ENCODE measurements around the gene ST6GALNAC6. TPM values are rescaled to one million over a fixed set of nuclear protein-coding genes. Genes with fewer than 3 reads are reported as not detected.
"Not testable (repeated sequence)": the region's sequence is repeated elsewhere in the genome, so short reads cannot be mapped to it uniquely, and the experiment has no call there.

ST6GALNAC6 gene
- total RNA-seq, 1 donor from 2014 or later, result 49.4 TPM

DNA sequence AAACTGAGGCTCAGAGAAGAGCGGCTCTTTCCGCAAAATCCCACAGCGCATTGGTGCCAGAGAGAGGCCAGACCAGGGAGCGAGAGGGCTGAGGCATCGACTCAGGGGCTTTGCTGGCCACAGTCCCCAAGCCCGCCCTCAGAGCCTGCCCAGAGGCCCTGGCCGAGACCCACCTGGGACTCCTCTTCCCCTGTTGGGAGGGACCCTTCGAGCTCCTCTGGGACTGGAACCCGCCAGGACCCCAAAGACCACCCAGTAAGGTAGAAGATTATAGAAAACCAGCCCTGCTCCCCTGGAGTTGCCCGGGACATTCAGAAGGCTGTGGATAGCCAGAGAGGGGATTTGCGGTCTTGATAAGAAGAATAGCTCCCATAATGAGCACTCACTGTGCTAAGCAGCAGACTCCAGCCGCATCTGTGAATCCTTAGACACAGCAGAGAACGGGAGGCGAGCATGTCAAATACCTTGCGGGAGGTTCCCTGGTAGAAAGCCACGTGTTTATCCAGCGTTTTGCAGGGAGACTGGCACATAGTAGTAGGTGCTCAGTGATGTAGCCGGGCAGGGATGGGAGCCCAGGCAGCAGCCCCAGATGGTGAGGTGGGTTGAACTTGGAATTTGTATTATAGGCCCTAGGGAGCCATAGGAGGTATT, 21.3 kb downstream of the ST6GALNAC6 start:
- DNase-seq (ENCODE audit: low spot score), result no peak
- intact Hi-C loops (cut with DNase I), result loop anchor here (5.0 kb wide), 1 partner anchor 39 kb away; the partner anchor contains the start of gene ST6GALNAC4

DNA sequence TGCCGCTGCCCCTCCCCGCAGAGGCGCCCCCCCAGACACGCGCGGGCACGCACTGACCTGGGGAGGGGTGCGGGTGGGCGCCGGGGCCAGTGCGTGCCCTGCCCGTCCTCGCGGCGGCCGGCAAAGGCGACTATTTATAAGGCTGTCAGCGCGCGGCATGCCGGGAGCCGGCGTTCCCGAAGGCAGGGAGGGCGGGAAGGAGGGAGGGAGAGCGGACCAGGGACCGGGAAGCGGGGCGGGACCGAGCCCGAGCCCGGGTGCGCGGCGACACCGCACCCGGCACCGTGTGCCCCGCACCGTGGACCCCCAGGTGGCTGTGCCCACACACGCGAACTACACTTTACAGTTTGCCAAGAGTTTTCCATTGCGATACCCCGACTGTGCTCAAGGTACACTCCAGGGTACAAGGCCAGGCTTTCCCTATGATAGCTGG, 21.8 kb downstream of the ST6GALNAC6 start, which contains the start of gene AK1:
TSS of gene AK1 (minus strand) at position 110 of the 433 bp plus-strand sequence. CDS start 3,058 bp downstream, outside the sequence.
- intact Hi-C loops (cut with DNase I), result loop anchor here (2.0 to 5.0 kb wide), 2 partner anchors 19 to 40 kb away; partner anchors contain the start of gene ST6GALNAC4
- peak; percentile 93 for DNase-seq (ENCODE audit: low spot score)

DNA sequence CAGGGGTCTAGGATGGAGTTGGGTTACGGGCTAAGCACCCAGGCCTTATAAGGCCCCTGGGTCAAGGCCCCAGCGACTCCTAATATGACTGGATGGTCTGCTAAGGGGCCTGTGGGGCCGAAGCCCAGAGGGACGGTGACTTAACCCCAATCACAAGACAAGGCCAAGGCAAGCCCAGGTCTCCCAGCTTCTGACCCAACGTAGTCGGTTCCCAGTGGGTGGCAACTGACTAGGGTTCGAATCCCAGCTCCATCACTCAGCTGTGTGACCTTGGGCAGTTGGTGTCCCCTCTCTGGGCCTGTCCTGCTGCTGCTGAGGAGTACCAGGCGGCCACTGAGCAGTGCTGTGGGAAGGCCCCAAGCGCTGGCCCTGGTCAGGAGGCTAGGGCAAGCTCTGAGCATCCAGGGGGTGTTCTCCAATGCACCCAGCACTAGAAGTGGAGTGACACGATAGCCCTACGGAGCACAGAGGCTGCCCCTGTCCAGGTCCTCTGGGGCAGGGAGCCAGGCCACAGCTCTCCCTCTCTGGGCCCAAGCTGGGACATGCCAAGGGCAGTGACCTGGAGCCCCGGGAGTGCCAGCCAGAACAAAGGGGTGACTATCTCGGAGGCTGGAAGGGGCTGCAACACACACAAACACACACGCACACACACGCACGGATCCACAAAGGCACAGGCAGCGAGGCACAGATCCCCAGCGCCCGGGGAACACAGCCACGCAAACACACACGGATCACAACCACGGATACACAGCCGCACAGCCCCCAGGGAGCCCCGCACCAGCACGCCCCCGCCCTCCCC, 22.4 kb downstream of the ST6GALNAC6 start:
- intact Hi-C loops (cut with DNase I), result loop anchor here (2.0 to 5.0 kb wide), 2 partner anchors 20 to 40 kb away; partner anchors contain the start of gene ST6GALNAC4
- no peak for DNase-seq (ENCODE audit: low spot score)

DNA sequence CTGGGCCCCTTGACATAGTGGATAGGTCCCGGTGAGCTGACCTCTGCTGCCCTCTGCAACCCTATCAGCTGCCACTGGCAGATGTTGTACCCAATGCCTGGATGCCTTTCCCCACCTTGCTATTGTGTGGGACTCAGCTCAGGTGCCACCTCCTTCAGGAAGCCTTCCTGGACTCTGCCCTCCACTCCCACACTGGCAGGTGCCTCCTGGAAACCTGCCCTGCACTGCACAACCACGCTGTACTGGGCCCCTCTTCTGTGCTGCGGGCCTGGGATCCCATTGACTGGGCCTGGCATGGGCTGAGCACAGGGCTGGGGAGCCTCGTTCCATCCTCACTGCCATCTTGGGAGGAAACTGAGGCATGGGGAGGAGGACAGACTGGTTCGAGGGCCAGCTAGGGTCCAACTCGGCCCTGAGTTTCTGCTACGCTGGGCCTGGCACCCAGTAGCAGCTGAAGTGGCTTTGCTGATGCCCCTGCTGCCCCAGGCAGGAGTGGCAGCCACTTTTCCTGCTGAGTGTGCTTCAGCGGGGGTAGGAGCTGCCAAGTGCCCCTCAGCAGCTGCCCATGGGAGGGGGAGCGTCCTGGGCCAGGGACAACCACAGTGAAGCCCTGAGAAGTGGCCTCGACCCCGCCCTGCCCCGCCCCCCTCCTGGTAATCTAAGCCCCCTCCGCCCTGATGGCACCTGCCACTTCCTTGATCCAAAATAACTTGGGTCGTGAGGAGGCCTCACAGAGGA, 23.2 kb downstream of the ST6GALNAC6 start:
- intact Hi-C loops (cut with DNase I), result loop anchor here (2.0 to 5.0 kb wide), 2 partner anchors 21 to 41 kb away; partner anchors contain the start of gene ST6GALNAC4
- DNase-seq (ENCODE audit: low spot score), result no peak

DNA sequence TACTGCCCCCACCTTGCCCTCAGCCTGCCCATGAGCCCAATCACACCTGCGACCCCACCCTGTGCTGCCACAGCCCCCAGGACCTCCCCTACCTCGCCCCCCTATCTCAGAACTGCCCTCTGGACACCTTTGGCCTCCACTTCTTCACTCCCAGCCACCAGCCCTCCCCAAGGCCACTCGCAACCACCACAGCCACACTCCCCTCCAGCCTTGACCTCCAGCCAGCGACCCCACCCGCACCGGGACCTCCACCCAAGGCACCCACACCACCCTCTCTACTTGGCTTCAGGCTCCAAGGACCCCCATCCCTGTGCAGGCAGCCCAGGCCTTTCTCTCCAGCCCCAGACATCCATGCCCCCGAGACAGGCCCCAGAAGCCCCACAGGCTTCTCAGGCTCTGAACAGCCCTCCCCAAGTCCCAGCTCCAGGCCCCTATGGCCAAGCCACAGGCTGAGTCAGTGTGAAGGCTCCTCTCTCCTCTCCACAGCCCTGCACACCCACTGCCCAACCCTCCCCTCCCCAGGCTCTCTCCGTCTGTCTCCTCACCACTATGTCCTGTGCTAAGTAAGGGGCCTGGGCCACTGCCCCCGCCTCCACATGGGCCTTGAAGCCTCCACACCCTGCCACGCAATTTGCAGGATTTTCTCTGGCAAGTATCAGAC, 24.0 kb downstream of the ST6GALNAC6 start:
- DNase-seq (ENCODE audit: low spot score), result no peak
- intact Hi-C loops (cut with DNase I), result loop anchor here (5.0 kb wide), 1 partner anchor 42 kb away; the partner anchor contains the start of gene ST6GALNAC4

DNA sequence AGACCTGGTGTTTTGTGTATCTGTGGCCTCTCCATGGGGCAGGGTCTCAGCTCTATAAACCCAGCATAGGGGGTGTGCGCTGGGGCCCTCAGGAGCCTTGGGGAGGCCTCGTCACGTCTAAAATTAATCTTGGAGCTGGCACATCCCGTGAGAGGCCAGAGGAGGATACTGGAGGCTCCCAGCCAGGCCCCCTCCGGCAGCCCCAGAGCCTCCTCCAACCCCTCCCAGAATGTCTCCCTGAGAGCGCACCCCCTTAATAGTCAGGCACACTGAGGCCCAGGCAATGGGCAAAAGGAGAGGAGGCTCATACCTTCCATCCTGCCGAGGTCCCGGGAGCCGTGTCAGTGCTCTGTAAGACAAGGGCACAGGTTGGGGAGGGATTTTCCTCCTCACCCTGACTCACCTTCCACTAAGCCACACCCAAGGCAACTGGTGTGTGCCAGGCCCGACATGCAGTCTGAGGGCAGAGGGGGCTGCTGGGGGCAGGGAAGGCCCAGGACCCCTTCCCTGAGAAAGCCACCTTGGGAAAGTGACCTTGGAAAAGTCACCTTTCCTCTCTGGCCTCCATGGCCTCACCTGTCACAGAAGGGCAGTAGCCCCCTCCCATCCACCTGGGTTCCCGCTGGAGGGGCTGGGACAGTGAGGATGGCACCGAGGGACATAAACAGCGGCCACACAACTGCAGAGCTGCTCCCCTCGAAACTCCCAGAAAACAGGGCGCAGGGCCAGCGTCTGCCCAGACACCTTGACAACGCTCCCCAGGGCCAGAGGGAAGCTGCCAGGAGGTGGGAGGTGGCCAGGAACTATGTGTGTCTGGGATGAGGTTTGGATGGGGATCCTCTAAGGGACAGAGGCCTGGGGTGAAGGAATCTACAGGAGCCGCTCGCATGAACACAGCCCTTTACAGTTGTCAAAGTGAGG, 24.8 kb downstream of the ST6GALNAC6 start:
- intact Hi-C loops (cut with DNase I), result loop anchor here (5.0 kb wide), 2 partner anchors 43 to 137 kb away; partner anchors contain the start of genes ST6GALNAC4 and TOR2A
- no peak for DNase-seq (ENCODE audit: low spot score)

DNA sequence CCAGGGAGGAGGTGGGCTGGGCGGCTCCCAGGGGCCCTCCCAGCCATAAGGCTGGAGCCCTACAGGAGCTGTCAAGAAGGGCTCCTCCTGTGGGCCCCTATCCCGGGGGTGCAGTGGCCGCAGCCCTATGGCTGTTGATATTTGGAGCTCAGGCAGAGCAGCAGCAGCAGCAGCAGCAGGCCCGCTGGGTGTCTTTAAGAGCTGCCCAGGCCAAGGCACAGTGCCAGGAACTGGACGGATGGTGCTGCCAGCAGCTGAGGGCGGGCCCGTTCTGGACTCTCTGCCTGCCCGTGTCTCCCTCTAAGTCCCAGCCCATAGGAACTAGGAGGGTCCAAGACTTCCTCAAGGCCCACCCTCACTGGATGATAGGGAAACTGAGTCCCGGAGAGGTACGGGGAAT, 25.5 kb downstream of the ST6GALNAC6 start:
- peak; percentile 90 for DNase-seq (ENCODE audit: low spot score)
- intact Hi-C loops (cut with DNase I), result loop anchor here (5.0 kb wide), 1 partner anchor 137 kb away; the partner anchor contains the start of gene TOR2A

DNA sequence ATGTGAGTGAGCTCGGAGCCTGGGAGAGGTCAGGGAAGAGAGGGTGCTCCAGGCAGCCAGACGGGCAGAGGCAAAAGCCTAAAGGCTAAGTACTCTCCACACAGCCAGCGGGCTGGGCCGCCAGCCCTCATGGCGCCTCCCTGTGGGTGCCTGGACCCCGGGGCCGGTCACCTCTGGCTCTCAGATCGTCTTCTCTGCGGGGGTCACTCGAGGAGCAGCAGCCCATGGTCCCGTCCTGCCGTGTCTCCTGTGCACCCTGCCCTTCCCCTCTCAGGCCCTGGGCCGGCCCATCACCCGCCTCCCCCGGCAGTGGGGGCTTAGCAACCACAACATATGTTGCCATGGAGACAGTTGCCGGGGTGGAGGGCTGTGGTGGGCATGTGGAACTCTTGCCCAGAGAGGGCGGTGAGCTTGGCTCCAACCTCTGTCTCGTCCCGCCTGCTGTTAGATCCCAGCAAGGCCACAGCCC, 26.1 kb downstream of the ST6GALNAC6 start:
- intact Hi-C loops (cut with DNase I), result loop anchor here (5.0 kb wide), 1 partner anchor 136 kb away; the partner anchor contains the start of gene TOR2A
- no peak for DNase-seq (ENCODE audit: low spot score)

DNA sequence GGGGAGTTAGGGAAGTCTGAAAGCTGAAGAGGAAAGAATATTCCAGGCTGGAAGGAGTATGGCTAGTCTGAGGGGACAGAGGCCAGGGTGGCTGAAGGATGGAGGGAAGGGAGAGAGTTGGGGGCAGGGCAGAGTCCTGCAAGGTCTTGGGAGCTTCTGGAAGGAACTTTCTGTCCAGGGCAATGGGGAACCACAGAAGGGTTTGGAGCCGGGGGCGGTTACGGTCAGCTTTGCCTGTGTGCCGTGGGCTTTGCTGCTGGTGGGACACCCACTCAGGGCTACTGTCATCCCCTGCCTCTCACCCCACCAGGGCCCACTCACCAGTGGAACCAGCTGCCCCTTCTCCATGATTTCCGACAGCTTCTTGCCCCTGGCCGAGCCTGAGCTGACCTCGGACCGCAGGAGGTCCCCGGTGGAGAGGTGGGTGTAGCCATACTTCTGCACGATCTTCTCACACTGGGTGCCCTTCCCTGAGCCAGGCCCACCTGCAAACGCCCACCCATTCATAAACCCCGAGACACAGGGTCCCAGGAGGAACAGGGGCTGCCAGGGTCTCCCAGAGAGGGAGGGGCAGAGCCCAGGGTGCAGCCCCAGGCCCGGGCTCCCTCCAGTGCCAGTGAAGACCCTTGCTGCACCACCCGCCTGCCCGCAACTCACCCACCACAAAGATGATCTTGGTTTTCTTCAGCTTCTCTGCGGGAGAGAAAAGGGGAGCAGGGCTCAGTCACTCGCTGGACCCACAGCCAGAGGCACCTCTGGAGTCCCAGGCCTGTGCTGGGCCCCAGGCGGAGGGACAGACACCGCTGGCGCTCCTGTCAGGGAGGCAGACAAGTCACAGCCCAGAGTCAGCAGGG, 26.8 kb downstream of the ST6GALNAC6 start:
- intact Hi-C loops (cut with DNase I), result loop anchor here (5.0 kb wide), 1 partner anchor 135 kb away; the partner anchor contains the start of gene TOR2A

DNA sequence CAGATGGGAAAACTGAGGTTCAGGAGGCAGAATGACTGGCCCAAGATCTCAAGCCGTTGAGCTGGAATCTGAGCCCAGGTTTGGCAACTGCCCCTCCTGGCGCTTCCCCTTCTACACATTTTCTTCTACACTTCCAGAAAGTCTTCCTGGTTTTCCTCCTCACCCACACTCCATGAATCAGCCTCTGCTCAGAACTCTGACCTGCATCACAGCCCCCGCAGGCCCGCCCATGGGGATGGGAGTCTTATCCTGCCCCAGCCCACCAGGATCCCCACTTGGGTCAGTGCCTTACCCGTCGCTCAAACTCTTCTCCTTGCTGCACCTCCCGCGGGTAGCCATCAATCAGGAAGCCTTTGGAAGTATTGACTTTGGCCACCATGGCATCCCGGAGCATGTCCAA, 27.9 kb downstream of the ST6GALNAC6 start:
- intact Hi-C loops (cut with DNase I), result loop anchor here (2.0 to 5.0 kb wide), 2 partner anchors 85 to 134 kb away; partner anchors contain the start of genes CDK9 and TOR2A
- no peak for DNase-seq (ENCODE audit: low spot score)

More for the DNA sequence above, 26.8 kb downstream of the ST6GALNAC6 start:
- DNase-seq (ENCODE audit: low spot score), result no peak

DNA sequence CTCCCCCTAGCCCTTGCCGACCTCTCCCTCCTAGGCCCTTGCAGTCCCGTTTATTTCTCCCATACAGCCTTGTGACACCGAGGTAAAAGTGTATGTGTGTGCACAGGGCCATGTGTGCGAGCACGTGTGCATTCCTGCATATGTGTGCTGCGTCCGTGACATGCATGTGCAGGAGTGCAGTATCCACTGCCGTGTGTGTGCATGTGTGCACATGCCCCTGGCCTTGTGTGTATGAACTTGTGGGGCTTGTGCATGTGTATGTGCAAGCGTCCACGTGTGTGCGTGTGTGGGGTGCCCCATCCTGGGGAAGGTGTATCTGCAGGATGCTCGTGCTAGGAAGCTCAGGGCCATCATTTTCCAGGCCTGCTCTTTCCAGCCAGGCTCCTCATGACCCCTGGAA, 28.5 kb downstream of the ST6GALNAC6 start:
- intact Hi-C loops (cut with DNase I), result loop anchor here (2.0 to 5.0 kb wide), 2 partner anchors 84 to 134 kb away; partner anchors contain the start of genes CDK9 and TOR2A
- DNase-seq (ENCODE audit: low spot score), result no peak

DNA sequence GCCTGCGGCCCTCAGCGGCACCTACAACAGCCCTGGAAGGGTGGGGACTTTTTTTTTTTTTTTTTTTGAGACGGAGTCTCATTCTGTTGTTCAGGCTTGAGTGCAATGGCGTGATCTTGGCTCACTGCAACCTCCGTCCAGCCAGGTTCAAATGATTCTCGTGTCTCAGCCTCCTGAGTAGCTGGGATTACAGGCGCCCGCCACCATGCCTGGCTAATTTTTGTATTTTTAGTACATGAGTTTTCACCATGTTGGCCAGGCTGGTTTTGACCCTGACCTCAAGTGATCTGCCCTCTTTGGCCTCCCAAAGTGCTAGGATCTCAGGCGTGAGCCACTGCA, 29.3 kb downstream of the ST6GALNAC6 start:
- not testable (repeated sequence) for DNase-seq (ENCODE audit: low spot score)
- intact Hi-C loops (cut with DNase I), result loop anchor here (2.0 to 5.0 kb wide), 2 partner anchors 83 to 133 kb away; partner anchors contain the start of genes CDK9 and TOR2A

DNA sequence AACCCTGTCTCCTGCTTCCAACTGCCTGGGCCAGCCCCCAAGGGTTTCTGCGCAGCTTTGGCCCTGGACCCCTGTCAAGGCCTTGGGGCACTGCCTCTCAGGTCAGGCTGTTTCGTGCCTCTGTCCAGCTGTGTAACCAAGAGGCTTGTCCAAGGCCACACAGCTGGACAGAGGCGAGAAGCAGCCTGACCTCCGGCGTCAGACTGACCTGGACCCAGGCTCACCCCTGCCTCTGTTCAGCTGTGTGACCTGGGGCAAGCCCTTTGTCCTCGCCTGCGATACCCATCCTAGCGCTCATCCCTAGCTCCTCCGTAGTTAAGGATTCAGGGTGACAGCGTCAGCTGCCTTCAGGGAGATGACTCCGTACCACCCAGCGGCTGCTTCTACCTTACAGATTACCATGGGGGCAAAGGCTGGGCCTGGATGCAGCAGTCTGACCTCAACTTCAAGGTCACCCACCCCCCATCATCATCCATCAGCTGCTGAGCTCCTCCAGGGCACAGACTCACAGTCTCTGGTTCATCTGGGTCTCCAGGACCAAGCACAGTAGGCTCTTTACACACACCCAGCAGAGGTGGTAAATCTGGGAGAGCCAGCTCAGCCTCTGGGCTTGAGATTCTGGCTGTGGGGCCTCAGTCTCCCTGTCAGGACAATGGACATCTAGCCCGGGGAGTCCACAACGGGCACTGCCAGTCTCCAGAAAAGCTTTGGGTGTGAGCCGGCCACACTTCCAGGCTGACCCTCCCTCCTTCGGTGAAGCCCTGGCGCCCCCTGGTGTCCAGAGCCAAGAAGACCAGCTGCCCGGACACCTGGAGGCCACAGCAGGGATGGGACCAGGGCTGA, 29.9 kb downstream of the ST6GALNAC6 start:
- intact Hi-C loops (cut with DNase I), result loop anchor here (2.0 to 5.0 kb wide), 2 partner anchors 83 to 132 kb away; partner anchors contain the start of genes CDK9 and TOR2A
- DNase-seq (ENCODE audit: low spot score), result peak; percentile 95

DNA sequence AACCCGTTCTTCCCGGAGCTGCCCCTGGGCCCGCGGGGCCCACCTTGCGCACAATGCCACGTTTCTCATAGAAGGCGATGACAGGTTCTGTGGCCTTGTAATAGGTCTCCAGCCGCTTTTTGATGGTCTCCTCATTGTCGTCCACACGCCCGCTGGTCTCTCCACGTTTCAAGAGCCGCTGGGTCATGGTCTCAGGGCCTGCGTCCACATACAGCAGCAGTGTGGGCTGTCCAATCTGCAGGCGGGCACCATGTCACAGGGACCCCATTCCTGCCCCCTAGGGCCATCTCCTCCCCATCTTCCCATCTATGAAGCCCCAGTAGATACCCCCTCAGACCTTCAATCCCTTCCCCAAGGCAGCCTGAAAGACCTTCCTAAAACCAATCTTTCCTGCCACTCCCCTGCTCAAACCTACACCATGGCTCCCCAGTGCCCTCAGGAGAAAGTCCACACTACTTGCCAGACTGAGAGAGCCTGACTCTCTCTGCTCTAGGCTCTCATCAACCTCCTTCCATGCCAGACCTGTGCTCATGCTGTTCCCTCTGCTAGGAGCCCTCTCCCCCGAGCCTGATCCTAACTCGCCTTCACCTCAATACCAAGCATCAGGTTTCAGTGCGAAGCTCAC, 31.0 kb downstream of the ST6GALNAC6 start:
- intact Hi-C loops (cut with DNase I), result no loop called here
- no peak for DNase-seq (ENCODE audit: low spot score)
